Mucosa of rectum (tissue), 2 donors: ENCODE data around the gene MBD3L1.

Experiments used
- H3K27ac ChIP-seq, 2 donors: one replicate each; pipeline ENCODE4 v1.7.0; 2013; ENCODE audit warnings: inconsistent platforms in 2 of 2, low read depth in 2 of 2, low read length in 2 of 2
- H3K27me3 ChIP-seq, 2 donors: one replicate each; pipeline ENCODE4 v1.7.0; 2013; ENCODE audit warnings: low read length in 2 of 2; ENCODE audit not compliant: control insufficient read depth in 2 of 2, insufficient read depth in 2 of 2
- H3K36me3 ChIP-seq, 2 donors: one replicate each; pipeline ENCODE4 v1.7.0; 2013; ENCODE audit warnings: low read length in 2 of 2; ENCODE audit not compliant: control insufficient read depth in 2 of 2, insufficient read depth in 2 of 2
- H3K4me1 ChIP-seq, 2 donors: one replicate each; pipeline ENCODE4 v1.7.0; 2013; ENCODE audit warnings: low read length in 2 of 2, mild to moderate bottlenecking in 1 of 2; ENCODE audit not compliant: control insufficient read depth in 2 of 2, insufficient read depth in 2 of 2
- H3K4me3 ChIP-seq, 2 donors: one replicate each; pipeline ENCODE4 v1.7.0; 2013; ENCODE audit warnings: low read length in 2 of 2
- H3K9ac ChIP-seq, 2 donors: one replicate each; pipeline ENCODE4 v1.7.0; 2013; ENCODE audit warnings: low read length in 2 of 2, low read depth in 1 of 2, mild to moderate bottlenecking in 1 of 2
- H3K9me3 ChIP-seq, 2 donors: one replicate each; pipeline ENCODE4 v1.7.0; 2013; ENCODE audit warnings: low read length in 2 of 2; ENCODE audit not compliant: control insufficient read depth in 2 of 2
- donor health status: healthy.
- donor health status: Normal muscosa, but diverticular disease.

Gene MBD3L1

GRCh38 chr19:8877854-8878705 is 45.9 kb downstream of the MBD3L1 start:
- Histone ChIP-seq H3K9ac (no peak overlapping the region), H3K4me3 (no peak overlapping the region), H3K9me3 (no peaks in the 10 kb centered on the region), H3K36me3 (no peaks in the 10 kb centered on the region), H3K27me3 (no peaks in the 10 kb centered on the region), H3K27ac (no peak overlapping the region), H3K4me1 (no peaks in the 10 kb centered on the region)

- no peak overlapping the region for H3K27ac ChIP-seq
- H3K4me1 ChIP-seq, result no peaks in the 10 kb centered on the region
- no peaks in the 10 kb centered on the region for H3K9me3 ChIP-seq
- H3K4me3 ChIP-seq, result no peak overlapping the region
- H3K27me3 ChIP-seq, result no peaks in the 10 kb centered on the region
- H3K9ac ChIP-seq, result no peak overlapping the region
- H3K36me3 ChIP-seq, result no peaks in the 10 kb centered on the region
Measured at GRCh38 chr19:8880868-8881488, 48.8 kb downstream of the MBD3L1 start.

- H3K9me3 ChIP-seq, result no peaks in the 10 kb centered on the region
- no peaks in the 10 kb centered on the region for H3K27me3 ChIP-seq
- H3K36me3 ChIP-seq, result no peaks in the 10 kb centered on the region
Measured at GRCh38 chr19:8881512-8881911, 49.3 kb downstream of the MBD3L1 start.

GRCh38 chr19:8884416-8884815 is 52.2 kb downstream of the MBD3L1 start:
- no peak overlapping the region for H3K9ac ChIP-seq
- H3K36me3 ChIP-seq, result no peaks in the 10 kb centered on the region
- H3K4me1 ChIP-seq, result no peaks in the 10 kb centered on the region
- no peak overlapping the region for H3K27ac ChIP-seq
- H3K27me3 ChIP-seq, result no peaks in the 10 kb centered on the region
- no peaks in the 10 kb centered on the region for H3K9me3 ChIP-seq
- H3K4me3 ChIP-seq, result no peak overlapping the region

More at GRCh38 chr19:8881512-8881911, 49.3 kb downstream of the MBD3L1 start:
- Histone ChIP-seq H3K27ac (no peak overlapping the region), H3K4me1 (no peaks in the 10 kb centered on the region), H3K4me3 (no peak overlapping the region), H3K9ac (no peak overlapping the region)

- no peaks in the 10 kb centered on the region for H3K27me3 ChIP-seq
- no peaks in the 10 kb centered on the region for H3K36me3 ChIP-seq
- no peaks in the 10 kb centered on the region for H3K4me1 ChIP-seq
- no peak overlapping the region for H3K27ac ChIP-seq
- H3K4me3 ChIP-seq, result no peak overlapping the region
- H3K9me3 ChIP-seq, result no peaks in the 10 kb centered on the region
- no peak overlapping the region for H3K9ac ChIP-seq
Measured at GRCh38 chr19:8887364-8887763, 55.2 kb downstream of the MBD3L1 start.

- Histone ChIP-seq H3K9me3 (no peaks in the 10 kb centered on the region), H3K27ac (no peak overlapping the region), H3K27me3 (no peaks in the 10 kb centered on the region), H3K9ac (no peak overlapping the region), H3K4me1 (no peaks in the 10 kb centered on the region), H3K36me3 (no peaks in the 10 kb centered on the region), H3K4me3 (no peak overlapping the region)
Measured at GRCh38 chr19:8890260-8890659, 58.1 kb downstream of the MBD3L1 start.
